ENCODE measurements around the gene KLF15. TPM values are rescaled to one million over a fixed set of nuclear protein-coding genes. Genes with fewer than 3 reads are reported as not detected.

KLF15 gene
- total and polyA plus RNA-seq, 9 donors = 13.4 to 83.3 (median 40.0) TPM

GRCh38 chr3:126361211-126361610 lies 4.0 kb upstream of the KLF15 start:
- DNase-seq = peak in 4 of 5 donors; percentile 2 to 34 (median 14)
- no peaks in the 10 kb centered on the region for H3K27me3 ChIP-seq
- H3K36me3 ChIP-seq = no peaks in the 10 kb centered on the region
- H3K9me3 ChIP-seq = no peaks in the 10 kb centered on the region
- H3K4me1 ChIP-seq (ENCODE audit: insufficient read depth) = peaks cover 2% of the 10 kb centered on the region
- intact Hi-C loops (cut with DNase I) = no loop called here
- TF ChIP-seq CTCF (IDR thresholded peaks at IDR 0.05) = no peak
- no peak for TF ChIP-seq POLR2A (IDR thresholded peaks at IDR 0.05)
- TF ChIP-seq EP300 (IDR thresholded peaks at IDR 0.05) = no peak
- 80 to 86% (median 83%) methylated on average over 9 of the region's 9 CpGs for WGBS, 3 donors
- H3K27ac ChIP-seq = no peak overlapping the region
- no peak overlapping the region for H3K4me3 ChIP-seq

GRCh38 chr3:126360714-126361060 lies 3.5 kb upstream of the KLF15 start:
- TF ChIP-seq POLR2A (IDR thresholded peaks at IDR 0.05) = no peak
- no peak for TF ChIP-seq CTCF (IDR thresholded peaks at IDR 0.05)
- no peak for TF ChIP-seq EP300 (IDR thresholded peaks at IDR 0.05)
- 76 to 82% (median 77%) methylated on average over 3 of the region's 3 CpGs for WGBS, 3 donors
- H3K27ac ChIP-seq = no peak overlapping the region
- intact Hi-C loops (cut with DNase I) = no loop called here
- peak in 3 of 5 donors; percentile 17 to 33 (median 18) for DNase-seq
- no peaks in the 10 kb centered on the region for H3K36me3 ChIP-seq
- H3K27me3 ChIP-seq = no peaks in the 10 kb centered on the region
- H3K4me1 ChIP-seq (ENCODE audit: insufficient read depth) = peaks cover 2% of the 10 kb centered on the region
- H3K4me3 ChIP-seq = no peak overlapping the region
- H3K9me3 ChIP-seq = no peaks in the 10 kb centered on the region

GRCh38 chr3:126360046-126360713 lies 3.0 kb upstream of the KLF15 start:
- Histone ChIP-seq H3K9me3 (no peaks in the 10 kb centered on the region), H3K4me1 (ENCODE audit: insufficient read depth) (peaks cover 3% of the 10 kb centered on the region), H3K4me3 (no peak overlapping the region), H3K27me3 (no peaks in the 10 kb centered on the region), H3K36me3 (no peaks in the 10 kb centered on the region), H3K27ac (no peak overlapping the region)
- WGBS, 3 donors = 72 to 79% (median 73%) methylated on average over 3 of the region's 3 CpGs
- intact Hi-C loops (cut with DNase I) = no loop called here
- peak in 3 of 5 donors; percentile 5 to 19 (median 6) for DNase-seq
- TF ChIP-seq POLR2A (IDR thresholded peaks at IDR 0.05) (no peak), EP300 (IDR thresholded peaks at IDR 0.05) (no peak), CTCF (IDR thresholded peaks at IDR 0.05) (no peak)

DNA sequence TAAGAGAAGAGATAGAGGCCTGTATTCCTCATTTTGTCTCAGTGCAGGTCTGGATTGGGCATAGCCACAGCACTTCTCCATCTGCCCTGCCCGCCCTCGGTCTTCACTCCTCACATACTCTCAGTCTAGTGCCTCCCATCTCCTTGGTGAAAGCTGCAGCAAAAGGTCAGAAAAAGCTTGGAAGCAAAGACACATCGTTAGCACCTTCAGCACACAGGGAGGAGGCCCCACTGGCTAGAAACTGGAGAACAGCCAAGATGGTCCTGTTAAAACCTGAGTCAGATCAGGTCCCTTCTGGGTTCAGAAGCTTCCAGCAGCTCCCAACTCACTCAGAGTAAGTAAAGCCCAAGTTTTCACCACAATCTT lies 1.6 kb upstream of the KLF15 start:
- peak in 3 of 5 donors; percentile 9 to 28 (median 17) for DNase-seq
- TF ChIP-seq CTCF (IDR thresholded peaks at IDR 0.05) (no peak), POLR2A (IDR thresholded peaks at IDR 0.05) (no peak), EP300 (IDR thresholded peaks at IDR 0.05) (no peak)
- Histone ChIP-seq H3K9me3 (no peaks in the 10 kb centered on the region), H3K27me3 (no peaks in the 10 kb centered on the region), H3K4me3 (no peak overlapping the region), H3K27ac (no peak overlapping the region), H3K36me3 (no peaks in the 10 kb centered on the region), H3K4me1 (ENCODE audit: insufficient read depth) (peaks cover 12% of the 10 kb centered on the region)
- intact Hi-C loops (cut with DNase I) = loop anchor here in 3 of 4 donors (5.0 kb wide), 2 partner anchors 91 to 119 kb away; partner anchors contain the start of gene ZXDC (in 1 of the 3)
- WGBS, 3 donors = 75 to 83% (median 77%) methylated on average over 3 of the region's 3 CpGs

All from ovary (tissue), 9 donors.